Sigmoid colon (tissue), 4 donors: Measurements from ENCODE around the gene SUGCT.

Source experiments
- CTCF ChIP-seq, 4 experiments: fragments of 450-650 bp in 3 of 4; fragments of 200-600 bp in 1 of 4; IDR thresholded peaks; one replicate each; pipeline ENCODE4 v1.5.1; 2016 to 2019; ENCODE audit warnings: antibody characterized with exemption in 4 of 4, mild to moderate bottlenecking in 3 of 4, moderate library complexity in 2 of 4
- EP300 ChIP-seq, 4 donors: sonication (generic); formaldehyde crosslinking; IDR thresholded peaks; one replicate each; pipeline ENCODE4 v1.6.1; 2017; ENCODE audit warnings: antibody characterized with exemption in 4 of 4
- POLR2AphosphoS5 ChIP-seq, 4 donors: sonication (generic); formaldehyde crosslinking; IDR thresholded peaks; one replicate each; pipeline ENCODE4 v1.6.1; 2017; ENCODE audit warnings: antibody characterized with exemption in 4 of 4

DNA sequence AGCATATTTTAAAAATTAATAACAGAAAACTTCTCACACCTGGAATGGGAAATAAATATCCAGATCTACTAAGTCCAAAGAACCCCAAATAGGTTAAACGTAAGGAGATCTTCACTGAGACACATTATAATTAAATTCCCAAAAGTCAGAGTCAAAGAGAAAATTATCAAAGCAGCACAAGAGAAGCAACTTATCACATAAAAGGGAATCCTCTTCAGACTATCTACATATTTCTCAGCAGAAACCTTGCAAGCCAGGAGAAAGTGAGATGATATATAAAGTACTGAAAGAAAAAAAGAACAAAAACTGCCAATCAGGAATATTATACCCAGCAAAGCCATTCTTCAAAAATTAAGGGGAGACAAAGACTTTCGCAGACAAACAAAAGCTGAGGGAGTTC lies 756.4 kb downstream of the SUGCT start:
- TF ChIP-seq CTCF (IDR thresholded peaks at IDR 0.05) (no peak), EP300 (IDR thresholded peaks at IDR 0.05) (no peak), POLR2AphosphoS5 (IDR thresholded peaks at IDR 0.05) (no peak)
